GM21360 (cell line): ENCODE measurements around the gene MTHFD1L.

Source experiments
- ATAC-seq: cut with Tn5 transposase; IDR thresholded peaks from one replicate; pipeline ENCODE4 v1.9.1; 2021; ENCODE audit warnings: mild to moderate bottlenecking, moderate library complexity; ENCODE audit not compliant: unreplicated experiment

The MTHFD1L gene

GRCh38 chr6:150931405-150931804 lies 65.9 kb downstream of the MTHFD1L start:
- no peak for ATAC-seq

- ATAC-seq = no peak
Measured at GRCh38 chr6:150932996-150933395, 67.5 kb downstream of the MTHFD1L start.

- ATAC-seq = no peak
Measured at GRCh38 chr6:150934380-150934779, 68.9 kb downstream of the MTHFD1L start.

GRCh38 chr6:150936021-150936555 lies 70.6 kb downstream of the MTHFD1L start:
- ATAC-seq = no peak

GRCh38 chr6:150937132-150937906 lies 71.8 kb downstream of the MTHFD1L start:
- no peak for ATAC-seq

- ATAC-seq = no peak
Measured at GRCh38 chr6:150939399-150939798, 73.9 kb downstream of the MTHFD1L start.

- no peak for ATAC-seq
Measured at GRCh38 chr6:150940941-150941340, 75.4 kb downstream of the MTHFD1L start.

GRCh38 chr6:150949526-150949925 lies 84.0 kb downstream of the MTHFD1L start:
- ATAC-seq = no peak

GRCh38 chr6:150953851-150954250 lies 88.3 kb downstream of the MTHFD1L start:
- ATAC-seq = no peak

- ATAC-seq = no peak
Measured at GRCh38 chr6:150959166-150959565, 93.7 kb downstream of the MTHFD1L start.

- ATAC-seq = no peak
Measured at GRCh38 chr6:150962436-150962835, 96.9 kb downstream of the MTHFD1L start.

GRCh38 chr6:150964765-150965164 lies 99.3 kb downstream of the MTHFD1L start:
- no peak for ATAC-seq

GRCh38 chr6:150966786-150967185 lies 101.3 kb downstream of the MTHFD1L start:
- no peak for ATAC-seq

GRCh38 chr6:150967381-150967780 lies 101.9 kb downstream of the MTHFD1L start:
- no peak for ATAC-seq

GRCh38 chr6:150967910-150968309 lies 102.4 kb downstream of the MTHFD1L start:
- no peak for ATAC-seq

GRCh38 chr6:150969901-150970300 lies 104.4 kb downstream of the MTHFD1L start:
- no peak for ATAC-seq

GRCh38 chr6:150971219-150971618 lies 105.7 kb downstream of the MTHFD1L start:
- ATAC-seq = no peak

- ATAC-seq = no peak
Measured at GRCh38 chr6:150975136-150975535, 109.6 kb downstream of the MTHFD1L start.

- ATAC-seq = no peak
Measured at GRCh38 chr6:150977281-150977680, 111.8 kb downstream of the MTHFD1L start.

GRCh38 chr6:150978624-150979023 lies 113.1 kb downstream of the MTHFD1L start:
- ATAC-seq = no peak

- ATAC-seq = no peak
Measured at GRCh38 chr6:150979826-150980350, 114.4 kb downstream of the MTHFD1L start.

- no peak for ATAC-seq
Measured at GRCh38 chr6:150981095-150981494, 115.6 kb downstream of the MTHFD1L start.
